HG02642 (cell line): Measurements from ENCODE around the gene LIFR.
"Not testable (repeated sequence)": the region's sequence is repeated elsewhere in the genome, so short reads cannot be mapped to it uniquely, and the experiment has no call there.

Source experiments
- ATAC-seq: cut with Tn5 transposase; IDR thresholded peaks from one replicate; pipeline ENCODE4 v1.9.1; 2021; ENCODE audit warnings: mild to moderate bottlenecking; ENCODE audit not compliant: unreplicated experiment, poor library complexity

LIFR gene

DNA sequence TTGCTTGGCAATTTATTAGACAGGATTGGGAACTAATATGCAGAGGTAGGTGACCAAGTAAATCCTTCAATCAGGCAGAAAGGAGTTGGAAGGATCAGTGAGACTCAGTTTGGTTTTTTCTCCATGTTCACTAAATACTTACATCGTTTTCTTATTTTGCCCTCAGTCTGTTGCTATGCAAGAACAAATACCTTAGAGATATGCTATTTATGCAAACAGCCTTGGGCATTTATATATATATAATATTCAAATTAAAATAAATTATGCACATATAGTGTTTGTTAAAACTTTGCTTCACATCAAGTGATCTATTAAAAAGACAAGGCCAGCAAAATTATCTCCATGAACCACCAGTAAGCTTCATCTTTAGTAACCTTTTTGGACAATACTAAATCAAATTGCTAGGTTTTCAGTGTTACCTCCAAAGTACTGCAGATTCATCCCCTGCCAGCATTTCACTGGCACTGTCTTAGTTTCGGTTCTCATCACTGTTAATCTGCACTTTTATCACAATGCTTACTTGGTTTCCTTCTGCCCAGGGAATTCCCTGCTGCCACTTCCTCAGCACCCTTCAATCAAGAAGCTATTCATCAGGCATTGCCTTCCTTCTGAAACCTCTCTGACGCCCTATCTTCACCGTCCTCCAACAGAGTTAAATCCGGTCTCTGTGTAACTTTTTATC is 26.0 kb upstream of the LIFR start:
- ATAC-seq: no peak

DNA sequence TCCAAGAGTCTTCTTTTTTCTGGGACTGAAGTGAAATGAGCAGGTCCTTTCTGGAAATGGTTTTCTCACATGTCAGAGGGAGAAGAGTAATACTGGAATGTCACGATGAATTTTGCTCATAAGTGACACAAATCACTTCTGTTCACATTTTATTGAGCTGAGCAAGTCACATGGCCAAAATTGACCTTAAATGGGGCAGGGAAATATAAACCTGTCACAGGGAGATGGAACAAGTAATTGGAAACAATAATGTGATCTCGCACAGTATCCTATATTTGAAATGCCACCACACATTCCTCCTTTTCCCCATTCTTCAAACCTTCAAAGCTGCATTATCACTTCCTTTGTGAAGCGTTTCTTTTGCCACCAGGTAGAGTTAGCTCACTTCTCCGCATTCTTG is 25.2 kb upstream of the LIFR start:
- no peak for ATAC-seq

DNA sequence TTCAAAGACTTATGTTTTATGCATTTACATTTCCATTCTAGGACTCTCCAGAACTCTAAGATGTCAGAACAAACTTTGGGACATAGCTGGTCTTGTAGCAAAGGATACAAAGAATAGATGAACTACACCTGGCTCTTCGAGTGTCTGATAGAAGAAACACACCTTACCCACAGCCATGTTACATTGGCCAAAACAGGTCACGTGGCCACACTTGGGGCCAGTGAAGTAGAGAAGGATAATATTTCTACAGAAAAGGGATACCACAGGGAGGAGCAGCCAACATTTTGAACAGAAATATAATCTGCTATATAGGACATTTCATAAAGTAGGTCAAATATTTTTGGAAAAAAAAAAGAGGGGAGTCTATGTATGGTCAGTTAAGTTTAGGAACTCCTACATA is 22.7 kb upstream of the LIFR start:
- ATAC-seq: no peak

DNA sequence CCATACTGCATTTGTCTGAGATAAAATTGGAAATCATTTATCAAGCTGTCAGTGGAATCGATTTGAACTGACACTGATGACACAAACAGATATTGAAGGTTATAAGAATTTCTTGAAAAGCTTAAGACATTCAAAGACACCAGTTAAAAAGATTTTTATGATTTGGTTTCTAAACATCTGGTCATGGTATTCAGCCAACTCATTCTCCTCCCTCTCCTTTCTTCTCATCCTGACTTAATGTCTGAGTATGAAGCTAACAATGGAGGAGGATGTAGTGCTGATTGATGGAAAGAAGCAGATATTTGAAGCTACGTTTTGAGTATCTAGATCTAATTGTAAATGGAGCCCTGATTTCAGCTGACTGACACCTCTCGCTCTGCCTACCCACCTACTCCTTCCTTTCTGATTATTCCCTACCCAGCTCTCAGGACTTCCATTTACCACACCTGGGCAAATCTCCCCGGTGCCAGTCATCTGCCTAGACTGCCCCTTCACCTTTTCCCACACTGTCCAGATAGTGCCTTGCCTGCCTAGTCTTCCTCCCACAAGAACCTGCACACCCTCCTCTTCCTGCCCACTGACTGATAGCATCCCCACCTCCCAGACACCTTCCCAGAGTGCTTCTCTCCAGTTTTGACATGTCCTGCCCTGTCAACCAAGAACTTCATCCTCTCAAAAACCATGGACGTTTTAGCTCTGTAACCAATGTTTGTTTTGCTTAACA is 20.7 kb upstream of the LIFR start:
- ATAC-seq: no peak

DNA sequence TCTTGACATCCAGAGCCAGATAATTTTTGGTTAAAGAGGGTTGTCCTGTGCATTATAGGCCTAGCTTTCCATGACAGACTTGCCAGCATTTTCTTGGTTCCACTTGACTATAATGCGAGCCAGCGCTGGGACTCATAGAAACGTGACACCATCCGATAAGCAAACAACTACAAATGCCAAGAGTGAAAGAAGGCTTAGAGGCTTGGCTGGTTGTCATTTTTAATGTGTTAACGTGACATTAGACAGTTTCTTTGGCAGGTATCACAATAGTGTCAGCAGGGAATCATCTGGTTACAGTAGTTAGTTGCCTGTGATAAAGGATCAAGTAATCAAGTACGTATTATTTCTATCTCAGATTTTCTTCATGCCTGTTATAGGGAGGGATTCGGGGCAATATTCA is 20.0 kb upstream of the LIFR start:
- ATAC-seq: no peak

DNA sequence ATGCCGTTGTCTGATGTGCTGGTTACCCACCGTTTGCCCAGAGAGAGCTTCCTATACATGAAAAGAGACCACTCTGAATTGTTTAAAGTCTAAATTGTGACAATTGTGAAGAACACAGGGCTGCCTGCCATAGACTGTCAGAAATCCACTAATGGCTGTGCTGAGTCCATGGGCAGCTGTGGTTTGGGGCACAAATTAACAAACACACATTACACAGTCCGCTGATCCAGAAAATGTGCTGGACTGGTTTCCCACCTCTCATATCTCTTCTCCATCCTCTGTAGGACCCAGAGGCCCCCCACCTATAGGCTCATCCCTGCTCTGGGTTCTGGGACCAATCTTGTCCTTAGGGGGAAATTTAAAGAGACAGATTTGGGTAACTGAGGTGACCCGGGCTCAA is 19.0 kb upstream of the LIFR start:
- no peak for ATAC-seq

DNA sequence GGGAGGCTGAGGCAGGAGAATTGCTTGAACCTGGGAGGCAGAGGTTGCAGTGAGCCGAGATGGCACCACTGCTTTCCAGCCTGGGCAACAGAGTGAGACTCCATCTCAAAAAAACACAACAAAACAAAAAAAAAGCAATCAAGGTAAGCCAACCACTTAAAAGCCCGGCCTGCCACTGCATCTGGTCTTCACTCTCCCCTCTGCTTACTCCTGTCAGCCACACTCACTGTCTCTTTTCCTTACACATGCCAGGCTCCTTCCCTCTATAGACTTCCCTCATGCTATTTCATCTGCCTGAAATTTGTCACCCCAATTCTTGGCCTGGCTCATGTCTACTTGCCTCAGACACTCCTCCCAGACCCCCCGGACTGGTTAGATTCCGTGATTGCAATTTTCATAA is 17.6 kb upstream of the LIFR start:
- no peak for ATAC-seq

DNA sequence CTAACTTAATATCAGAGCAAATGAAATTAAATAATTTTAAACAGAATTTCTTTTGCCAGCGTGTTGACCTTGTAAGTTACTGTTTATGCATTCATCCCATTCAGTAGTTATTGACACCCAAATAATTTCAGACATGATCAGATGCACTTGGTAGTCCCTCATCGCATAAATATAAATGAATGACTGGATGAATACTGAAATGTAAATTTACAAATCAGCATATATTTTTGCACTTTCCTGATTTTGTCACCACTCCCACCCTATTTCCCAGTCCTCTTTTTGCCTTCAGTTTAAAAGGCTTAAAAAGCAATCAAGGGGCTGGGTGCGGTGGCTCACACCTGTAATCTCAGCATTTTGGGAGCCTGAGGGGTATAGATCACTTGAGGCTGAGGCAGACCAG is 17.1 kb upstream of the LIFR start:
- no peak for ATAC-seq

DNA sequence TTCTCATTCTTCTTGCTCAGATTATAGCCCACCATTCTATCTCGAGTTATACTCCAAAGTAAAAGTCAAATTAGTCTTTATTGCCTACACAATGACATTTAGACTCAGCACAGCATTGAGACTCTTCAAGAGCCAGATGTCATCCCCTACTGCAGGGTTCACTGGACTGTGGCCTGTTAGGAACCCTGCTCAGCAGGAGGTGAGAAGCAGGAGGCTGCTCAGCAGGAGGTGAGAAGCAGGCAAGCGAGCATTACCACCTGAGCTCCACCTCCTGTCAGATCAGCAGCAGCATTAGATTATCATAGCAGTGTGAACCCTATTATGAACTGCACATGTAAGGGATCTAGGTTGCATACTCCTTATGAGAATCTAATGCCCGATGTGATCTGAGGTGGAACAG is 12.7 kb upstream of the LIFR start:
- ATAC-seq: no peak

DNA sequence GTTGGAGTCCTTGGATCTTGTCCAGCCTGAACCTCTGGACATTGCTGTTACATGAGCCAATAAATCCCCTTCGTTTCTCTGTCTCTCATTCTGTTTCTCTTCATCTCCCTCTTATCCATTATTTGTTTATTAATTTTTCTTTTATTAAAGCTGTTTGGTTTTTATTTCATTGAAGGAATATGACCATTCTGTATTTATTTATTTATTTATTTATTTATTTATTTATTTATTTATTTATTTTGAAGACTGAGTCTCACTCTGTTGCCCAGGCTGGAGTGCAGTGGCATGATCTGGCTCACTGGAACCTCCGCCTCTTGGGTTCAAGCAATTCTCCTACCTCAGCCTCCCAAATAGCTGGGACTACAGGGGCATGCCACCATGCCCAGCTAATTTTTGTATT is 10.9 kb upstream of the LIFR start:
- not testable (repeated sequence) for ATAC-seq

DNA sequence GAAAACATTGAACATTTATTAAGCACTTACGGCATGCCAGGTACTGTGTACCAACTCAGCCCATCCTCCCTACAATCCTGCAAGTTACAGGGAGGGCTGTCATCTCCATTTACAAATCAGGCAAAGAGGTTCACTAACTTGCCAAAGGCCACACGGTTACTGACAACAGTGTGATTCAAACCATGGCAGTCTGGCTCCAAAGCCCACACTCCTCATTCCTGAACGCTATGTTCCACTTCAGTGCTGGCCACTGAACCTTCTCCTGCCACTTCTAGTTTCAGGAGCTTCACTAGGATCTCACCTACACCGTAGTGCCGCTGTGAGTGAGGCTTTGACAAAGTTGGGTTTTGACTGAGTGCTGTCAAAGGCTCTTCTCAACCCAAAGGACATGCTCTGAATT is 7.2 kb upstream of the LIFR start:
- ATAC-seq: no peak

DNA sequence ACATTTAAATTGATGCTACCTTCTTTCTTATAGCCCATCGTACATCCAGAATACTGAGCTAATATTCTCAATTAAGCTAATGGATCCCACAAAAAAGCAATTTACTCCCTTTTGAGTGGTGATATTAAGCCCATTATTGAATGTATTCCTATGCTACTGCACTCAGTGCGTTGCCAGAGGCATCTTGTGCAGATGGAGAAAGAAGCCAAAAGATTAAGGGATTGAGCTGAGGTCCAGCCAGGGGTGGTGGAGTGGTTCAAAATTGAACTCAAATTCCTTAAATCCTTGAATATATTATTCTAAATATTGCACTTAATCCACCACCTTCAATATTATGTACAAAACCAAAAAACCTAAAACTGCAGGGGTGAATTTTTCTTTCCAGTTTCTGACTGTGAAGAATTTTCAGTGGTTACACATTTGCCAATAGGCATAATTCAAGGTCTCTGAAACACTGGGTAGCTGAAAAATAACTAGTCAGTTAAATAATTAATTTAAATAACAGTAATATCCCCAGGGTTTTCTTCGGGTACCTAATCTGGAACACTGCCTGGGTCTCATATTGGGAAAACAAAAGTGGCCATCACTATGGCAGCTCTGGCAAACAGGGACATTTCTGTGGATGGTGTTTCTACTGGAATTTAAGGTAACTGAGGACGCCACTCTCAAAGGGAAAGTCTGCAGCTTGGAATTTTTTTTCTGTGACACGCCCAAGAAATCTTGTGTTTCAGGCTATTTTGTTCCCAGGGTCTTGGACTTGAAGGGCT is 6.2 kb upstream of the LIFR start:
- no peak for ATAC-seq

DNA sequence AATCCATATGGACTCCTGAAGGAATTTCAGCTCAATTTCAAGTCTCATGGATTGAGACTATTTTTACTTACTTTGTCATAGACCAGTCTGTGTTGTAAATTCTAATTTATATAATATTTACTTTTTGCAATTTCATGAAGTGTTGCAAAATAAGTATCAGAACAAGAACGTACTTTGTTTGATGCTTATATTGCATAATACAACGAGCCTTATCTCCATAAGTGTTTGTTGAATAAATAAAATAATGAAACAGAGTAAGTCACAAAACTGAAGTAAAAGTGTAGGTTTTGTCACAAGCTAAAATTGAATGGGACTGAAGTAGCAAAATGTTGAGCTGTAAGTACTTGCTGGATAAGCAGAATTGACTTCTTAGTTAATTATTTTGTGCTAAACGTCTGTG is 3.0 kb upstream of the LIFR start:
- no peak for ATAC-seq

DNA sequence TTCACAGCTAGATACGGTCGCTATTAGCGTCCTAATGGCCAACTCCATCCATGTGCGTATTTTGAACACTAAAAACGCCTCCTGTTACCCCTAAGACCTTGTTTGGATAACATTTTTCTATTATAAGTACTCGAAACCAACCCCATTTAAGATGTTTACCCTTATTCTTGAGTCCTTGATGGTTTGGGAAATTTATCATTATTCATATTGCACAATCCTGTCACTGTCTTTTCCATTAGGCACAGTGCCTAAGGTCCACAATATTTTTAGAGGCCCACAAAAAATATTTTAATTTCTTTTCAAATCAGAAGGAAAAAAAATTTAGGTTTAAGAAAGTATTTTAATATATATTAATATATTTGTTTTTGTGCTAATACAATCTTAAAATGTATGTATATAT is 1.3 kb upstream of the LIFR start:
- no peak for ATAC-seq

DNA sequence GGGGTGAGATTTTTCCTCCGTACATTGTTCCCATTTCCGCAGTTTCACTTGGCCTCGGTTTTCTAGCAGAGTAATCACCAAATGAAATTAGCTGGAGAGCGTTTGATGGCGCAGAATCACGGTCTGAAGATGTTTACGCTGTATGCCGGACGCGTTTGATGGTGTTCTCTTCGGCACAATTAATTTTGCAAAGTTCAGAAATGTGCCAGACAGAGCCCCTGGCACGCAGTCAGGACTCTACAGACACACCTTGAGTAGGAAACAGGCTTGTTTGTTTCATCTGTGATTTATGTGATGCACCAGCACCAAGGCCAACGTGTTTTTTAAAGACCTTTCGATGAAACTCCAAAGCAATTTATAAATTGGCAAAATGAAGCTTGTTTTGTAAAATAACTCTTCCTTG is 863 bp upstream of the LIFR start:
- no peak for ATAC-seq

DNA sequence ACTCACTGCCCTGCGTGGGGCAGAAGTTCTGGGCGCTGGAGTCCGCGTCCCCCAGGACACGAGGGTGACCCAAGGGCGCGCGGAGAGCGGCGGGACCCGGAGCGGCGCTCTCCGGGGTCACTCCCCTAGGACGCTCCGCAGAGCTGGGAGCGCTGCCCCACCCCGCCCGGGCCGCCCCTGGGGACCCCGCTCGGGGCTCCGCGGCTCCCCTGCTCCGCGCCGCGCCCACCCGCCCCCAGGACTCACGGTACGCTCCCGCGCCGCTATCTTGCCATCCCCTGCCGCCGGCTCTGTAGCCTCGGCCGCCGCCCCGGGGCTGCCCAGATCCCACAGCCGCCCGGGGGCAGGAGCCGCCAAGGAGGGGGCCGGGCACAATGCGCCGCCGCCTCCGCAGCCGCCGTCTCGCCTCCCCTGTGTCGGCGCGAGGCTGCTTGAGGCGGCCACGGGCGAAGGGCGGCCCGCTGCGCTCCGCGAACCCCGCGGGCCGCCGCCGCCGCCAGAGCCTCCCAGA is 303 bp downstream of the LIFR start:
- ATAC-seq: peak; percentile 8

DNA sequence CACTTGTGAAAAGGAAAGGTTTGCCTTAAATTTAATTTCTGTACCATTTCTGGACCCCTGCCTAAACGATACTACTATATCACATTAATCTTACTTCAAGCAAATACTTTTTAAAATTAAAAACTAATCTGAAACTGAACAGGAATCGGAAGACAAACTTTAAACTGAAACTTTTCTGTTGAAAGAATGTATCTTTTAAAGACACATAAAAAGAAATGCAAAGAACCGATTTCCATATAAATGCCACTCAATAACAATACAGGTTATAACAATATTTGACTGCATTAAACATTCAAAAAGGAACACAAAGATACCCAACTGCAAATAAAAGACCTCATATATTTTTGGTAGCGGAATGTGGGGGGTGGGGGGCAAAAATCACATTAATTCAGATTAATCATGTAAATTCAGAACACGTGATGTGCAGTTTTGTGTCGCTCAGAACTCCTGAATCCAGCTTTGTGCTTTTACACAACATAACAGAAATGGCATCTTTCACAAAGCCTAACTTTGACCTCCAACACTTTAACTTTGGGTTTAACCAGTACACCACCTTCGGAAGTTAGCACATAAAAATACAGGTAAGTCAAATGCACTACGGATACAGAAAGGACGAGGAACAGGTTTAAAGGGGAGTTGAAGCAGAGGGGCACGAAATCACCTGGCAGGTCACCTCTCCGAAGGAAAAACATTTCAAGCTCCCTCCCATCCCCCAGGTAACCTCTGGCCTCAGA is 925 bp downstream of the LIFR start:
- ATAC-seq: no peak

DNA sequence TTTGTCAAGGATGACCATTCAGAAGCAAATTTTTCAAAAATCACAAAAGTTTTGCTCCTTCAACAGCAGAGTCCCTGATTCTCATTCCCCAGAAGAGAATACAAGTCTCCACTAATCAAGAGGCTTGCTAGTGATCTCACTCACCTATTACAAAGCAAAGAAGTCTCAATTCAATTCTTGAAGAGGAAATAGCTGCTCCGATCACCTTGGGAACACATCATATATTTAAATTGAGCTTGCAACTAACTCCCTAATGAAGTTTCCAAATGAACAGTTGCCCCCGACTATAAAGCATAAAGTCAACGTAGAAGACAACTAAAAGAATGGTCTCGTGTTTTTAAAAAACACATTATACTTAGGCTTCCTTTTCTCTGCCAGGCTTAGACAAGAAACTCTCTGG is 1.6 kb downstream of the LIFR start:
- ATAC-seq: no peak

DNA sequence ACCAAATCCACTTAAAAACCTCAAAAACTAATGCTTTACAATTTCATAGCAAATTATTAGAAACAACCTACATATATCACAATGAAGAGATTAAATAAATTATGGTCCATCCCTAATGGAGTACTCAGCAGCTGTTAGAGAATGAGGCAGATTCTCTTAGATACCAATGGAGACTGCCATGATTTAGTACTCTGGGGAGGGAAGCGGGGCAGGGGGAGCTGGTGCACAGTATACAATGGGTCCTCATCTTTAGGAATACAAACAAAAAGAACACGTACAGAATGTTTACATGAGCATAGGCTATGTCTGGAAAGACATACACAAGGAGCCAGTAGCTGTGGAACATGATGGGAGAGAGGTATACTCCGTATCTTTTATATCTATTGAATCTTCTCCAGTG is 2.0 kb downstream of the LIFR start:
- ATAC-seq: no peak

DNA sequence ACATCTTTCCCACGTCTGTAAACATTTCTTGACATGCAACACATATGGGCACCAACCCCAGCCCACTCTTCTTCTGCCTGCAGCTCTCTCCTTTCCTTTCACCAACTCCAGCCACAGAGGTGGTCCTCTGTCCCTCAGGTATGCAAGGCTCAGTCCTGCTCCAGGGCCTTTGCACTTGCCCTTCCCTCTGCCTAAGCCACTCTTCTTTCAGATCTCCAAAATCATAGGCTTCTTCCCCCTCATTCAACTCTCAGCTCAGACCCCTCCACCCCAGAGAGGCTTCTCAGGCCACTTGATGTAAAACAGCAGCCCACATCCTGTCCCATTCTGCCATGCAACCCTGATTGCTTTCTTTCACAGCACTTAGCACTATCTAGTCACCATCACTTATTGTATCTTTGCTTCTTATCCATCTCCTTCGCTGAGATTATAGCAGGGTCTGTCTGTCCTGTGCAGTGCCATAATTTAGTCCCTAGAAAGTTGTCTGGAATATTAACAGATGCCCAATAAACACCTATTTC is 3.4 kb downstream of the LIFR start:
- ATAC-seq: no peak
